GM12878 (cell line): Measurements from ENCODE around the gene MMP11. TPM values are rescaled to one million over a fixed set of nuclear protein-coding genes. Genes with fewer than 3 reads are reported as not detected.

Experiments used
- ATAC-seq: fragments of 200-7000 bp; cut with Tn5 transposase; 3 replicates; pipeline ENCODE4 v1.9.1; 2020; ENCODE audit warnings: mild to moderate bottlenecking, moderate library complexity
- BruUV-seq: library from RNA; stranded (reverse); fragments of 400-500 nt; replicated peaks from 2 replicates; lab custom pipeline; 2021; lab: Mats Ljungman, UMichigan
- CTCF ChIA-PET: fragments of 300-600 bp; sonication (Branson Sonifier 250); formaldehyde crosslinking; extraction: SDS; loops from one replicate; lab custom pipeline; 2021; ENCODE audit warnings: inconsistent platforms; lab: Yijun Ruan, JAX
- POLR2A ChIA-PET: fragments of 350-600 bp; formaldehyde crosslinking; extraction: SDS; loops from one replicate; lab custom pipeline; 2021; ENCODE audit warnings: inconsistent platforms; lab: Charles Lee
- RAD21 ChIA-PET: fragments of 300-600 bp; sonication (Branson Sonifier 250); formaldehyde crosslinking; loops from one replicate; lab custom pipeline; 2023; ENCODE audit warnings: antibody characterized with exemption; ENCODE audit not compliant: unreplicated experiment; lab: Charles Lee
- SMC1A ChIA-PET: fragments of 300-600 bp; sonication (Branson Sonifier 250); formaldehyde crosslinking; loops from one replicate; lab custom pipeline; 2023; ENCODE audit not compliant: unreplicated experiment, uncharacterized antibody; lab: Charles Lee
- DNase-seq: peaks from one replicate; pipeline ENCODE4 v3.0.0-alpha.2; 2011; ENCODE audit warnings: low read depth, low spot score
- FAIRE-seq: peaks from 3 replicates; lab custom pipeline; 2011; peaks lifted over from hg19 to GRCh38; lab: Jason Lieb, UNC
- H2AFZ ChIP-seq: 2 replicates; pipeline ENCODE4 v1.6.0; 2011; ENCODE audit warnings: low read depth, low read length, control low read depth; ENCODE audit not compliant: control insufficient read depth
- H3K27ac ChIP-seq: 2 replicates; pipeline ENCODE4 v1.5.1; 2011; ENCODE audit warnings: control low read depth; ENCODE audit not compliant: control insufficient read depth, insufficient read depth
- H3K27me3 ChIP-seq, 2 experiments: replicated peaks in 1 of 2; 2 replicates each; pipeline versions ENCODE4 v1.6.0 to v1.6.1; 2011; ENCODE audit warnings: low read length in 1 of 2; ENCODE audit not compliant: control insufficient read depth in 2 of 2, insufficient read depth in 2 of 2
- H3K36me3 ChIP-seq, 2 experiments: 2 replicates each; pipeline ENCODE4 v1.5.1; 2011; ENCODE audit warnings: low read length in 1 of 2; ENCODE audit not compliant: control insufficient read depth in 2 of 2, insufficient read depth in 2 of 2
- H3K4me1 ChIP-seq: 2 replicates; pipeline ENCODE4 v1.6.1; 2011; ENCODE audit warnings: mild to moderate bottlenecking, low read length, moderate library complexity, mixed read lengths; ENCODE audit not compliant: control insufficient read depth, insufficient read depth
- H3K4me2 ChIP-seq: 2 replicates; pipeline ENCODE4 v1.6.0; 2011; ENCODE audit warnings: control low read depth; ENCODE audit not compliant: control insufficient read depth, insufficient read depth
- H3K4me3 ChIP-seq: fragments of 200-600 bp; sonication (generic); 2 replicates; pipeline ENCODE4 v1.5.1; 2016
- H3K79me2 ChIP-seq: 2 replicates; pipeline ENCODE4 v1.6.0; 2011; ENCODE audit warnings: low read length; ENCODE audit not compliant: control insufficient read depth, insufficient read depth
- H3K9ac ChIP-seq: 2 replicates; pipeline ENCODE4 v1.8.0; 2011; ENCODE audit warnings: low read length, control low read depth, mixed read lengths; ENCODE audit not compliant: control insufficient read depth, insufficient read depth
- H3K9me3 ChIP-seq: replicated peaks from 3 replicates; pipeline ENCODE4 v1.5.1; 2011; ENCODE audit warnings: mild to moderate bottlenecking, low read length; ENCODE audit not compliant: control insufficient read depth, insufficient read depth
- H4K20me1 ChIP-seq: 2 replicates; pipeline ENCODE4 v1.6.0; 2011; ENCODE audit not compliant: control insufficient read depth, insufficient read depth
- ASH2L ChIP-seq: fragments of 300-600, 200-600 bp; sonication (generic); IDR thresholded peaks from 2 replicates; pipeline ENCODE4 v1.6.1; 2017; ENCODE audit warnings: low read depth, mild to moderate bottlenecking, borderline replicate concordance
- ATF7 ChIP-seq: fragments of 450-650 bp; IDR thresholded peaks from 2 replicates; pipeline ENCODE4 v1.6.1; 2016; ENCODE audit warnings: low read depth, mild to moderate bottlenecking
- BCL3 ChIP-seq: IDR thresholded peaks from 2 replicates; pipeline ENCODE4 v1.6.1; 2011; ENCODE audit warnings: borderline replicate concordance, low read depth, mild to moderate bottlenecking, moderate library complexity, low read length; ENCODE audit not compliant: insufficient read depth, poor library complexity, severe bottlenecking
- BRCA1 ChIP-seq: IDR thresholded peaks from 2 replicates; pipeline ENCODE4 v1.6.1; 2011; ENCODE audit warnings: low read depth, low read length, improper control_type of control experiment
- CBFB ChIP-seq: IDR thresholded peaks from 2 replicates; pipeline ENCODE4 v1.6.1; 2016; ENCODE audit warnings: antibody characterized with exemption, low read depth
- CHD1 ChIP-seq: IDR thresholded peaks from 2 replicates; pipeline ENCODE4 v1.6.1; 2012; ENCODE audit warnings: low read depth, low read length, improper control_type of control experiment
- JUND ChIP-seq: IDR thresholded peaks from 2 replicates; pipeline ENCODE4 v1.6.1; 2012; ENCODE audit warnings: low read depth, mild to moderate bottlenecking, low read length, improper control_type of control experiment, moderate library complexity
- KAT2A ChIP-seq: conservative IDR thresholded peaks from 2 replicates; pipeline ENCODE4 v1.6.1; 2011; ENCODE audit warnings: low read depth, low read length; ENCODE audit not compliant: control insufficient read depth
- MEF2B ChIP-seq: fragments of 450-650 bp; IDR thresholded peaks from 2 replicates; pipeline ENCODE4 v1.6.1; 2018; ENCODE audit warnings: mild to moderate bottlenecking, moderate library complexity; ENCODE audit not compliant: partially characterized antibody, poor library complexity, severe bottlenecking
- MXI1 ChIP-seq: fragments of 150-350 bp; IDR thresholded peaks from 2 replicates; pipeline ENCODE4 v1.6.1; 2011; ENCODE audit warnings: low read depth, mild to moderate bottlenecking, inconsistent platforms, low read length, improper control_type of control experiment
- PRDM15 ChIP-seq: fragments of 450-650 bp; formaldehyde crosslinking; IDR thresholded peaks from 2 replicates; pipeline ENCODE4 v1.4.0; 2020; ENCODE audit warnings: mild to moderate bottlenecking, moderate library complexity
- RAD21 ChIP-seq: IDR thresholded peaks from 2 replicates; pipeline ENCODE4 v1.6.1; 2011; ENCODE audit warnings: mild to moderate bottlenecking, low read depth, low read length, moderate library complexity; ENCODE audit not compliant: insufficient read depth
- RELB ChIP-seq: fragments of 450-650 bp; IDR thresholded peaks from 2 replicates; pipeline ENCODE4 v1.6.1; 2017; ENCODE audit warnings: low read depth, mild to moderate bottlenecking, moderate library complexity
- SIX5 ChIP-seq: IDR thresholded peaks from 2 replicates; pipeline ENCODE4 v1.6.1; 2011; ENCODE audit warnings: mild to moderate bottlenecking, low read depth, low read length, moderate library complexity; ENCODE audit not compliant: severe bottlenecking
- SMAD1 ChIP-seq: fragments of 450-650 bp; IDR thresholded peaks from 2 replicates; pipeline ENCODE4 v1.6.1; 2018; ENCODE audit warnings: mild to moderate bottlenecking, low read depth; ENCODE audit not compliant: partially characterized antibody
- ZNF384 ChIP-seq: IDR thresholded peaks from 2 replicates; pipeline ENCODE4 v1.6.1; 2012; ENCODE audit warnings: low read depth, mild to moderate bottlenecking, low read length, improper control_type of control experiment, borderline replicate concordance
- WGBS: methylation state at CpG from one replicate; pipeline ENCODE4 v1.1.6; 2016; ENCODE audit warnings: low lambda C conversion rate; ENCODE audit not compliant: insufficient replicate concordance, insufficient coverage; ENCODE audit errors: missing lambda C conversion rate; 5-methylcytosine and 5-hydroxymethylcytosine counted together
- in situ Hi-C: fragments of 300-500 bp; cut with MboI; formaldehyde crosslinking; loops from 9 replicates; pipeline ENCODE4 v1.14.3; 2018; ENCODE audit warnings: mixed read lengths
- intact Hi-C: fragments of 100-400 bp; cut with micrococcal nuclease; formaldehyde crosslinking; loops from one replicate; pipeline ENCODE4 v1.14.2; 2022; ENCODE audit not compliant: unreplicated experiment
- polyA plus RNA-seq, 11 experiments: library from polyadenylated mRNA; depleted of rRNA in 4 of 11; unstranded in 6 of 11; stranded (reverse) in 5 of 11; fragments of >200 nt; fragmentation: Nextera tagmentation in 4 of 11; fragmentation: Illumina TruSeq in 1 of 11; extraction: Ambion mirVana in 4 of 11; extraction: Trizol in 1 of 11; gene quantifications; 1 replicate in 1 of 11; 2 replicates in 10 of 11; pipeline versions ENCODE4 v1.2.1 to v1.2.3, GENCODE V29; 2011 to 2016; ENCODE audit warnings: inconsistent platforms in 2 of 11, missing spikeins in 2 of 11, low read depth in 1 of 11
- total RNA-seq, 4 experiments: library from RNA; depleted of rRNA in 3 of 4; stranded (reverse); fragments of >200 nt in 3 of 4; fragmentation: Illumina TruSeq in 1 of 4; extraction: Trizol in 1 of 4; gene quantifications; 2 replicates each; pipeline versions ENCODE4 v1.2.1 to v1.2.3, GENCODE V29; 2013 to 2021

Gene MMP11
- total and polyA plus RNA-seq, 10 of the 15 experiments (the other 5 are each of a cell fraction or from before 2014, with no cell fraction given), result 0.03 to 1.1 (median 0.31) TPM; not detected in 2

GRCh38 chr22:23784215-23784732, 11.6 kb downstream of the MMP11 start:
- ChIA-PET SMC1A (no interaction called here), CTCF (interaction anchor here (0.8 kb wide), 1 partner anchor 16 kb away, joined by 3 read pairs; no protein-coding TSS in a partner anchor), POLR2A (no interaction called here), RAD21 (no interaction called here)
- Histone ChIP-seq H3K36me3 (no peaks in the 10 kb centered on the region), H2AFZ (no peak overlapping the region), H3K9me3 (no peaks in the 10 kb centered on the region), H3K4me3 (no peak overlapping the region), H3K27ac (no peak overlapping the region), H3K27me3 (peaks cover 0 to 2% of the 10 kb centered on the region in 2 experiments; a peak in 1 of 4 replicates), H3K9ac (no peak overlapping the region), H3K4me1 (peaks cover 6% of the 10 kb centered on the region), H3K4me2 (no peak overlapping the region), H3K79me2 (peaks cover 22% of the 10 kb centered on the region), H4K20me1 (0 out of 2 replicates have a peak, but pooled peaks cover 4% of the 10 kb centered on the region)
- in situ Hi-C loops (no loop called here), intact Hi-C loops (no loop called here)
- WGBS, result 37% methylated on average over 8 of the region's 8 CpGs
- no peak for FAIRE-seq
- no peak for TF ChIP-seq ZNF384
- TF ChIP-seq BRCA1, result no peak
- no peak for TF ChIP-seq MEF2B
- no peak for TF ChIP-seq RAD21
- no peak for TF ChIP-seq CBFB
- no peak for TF ChIP-seq ASH2L
- TF ChIP-seq JUND, result no peak
- no peak for TF ChIP-seq SMAD1
- TF ChIP-seq PRDM15 (CRISPR knock-in tag), result no peak
- no peak for TF ChIP-seq MXI1
- TF ChIP-seq CHD1, result no peak
- TF ChIP-seq BCL3, result no peak
- no peak for TF ChIP-seq ATF7
- no peak for TF ChIP-seq RELB
- TF ChIP-seq KAT2A, result no peak
- no peak for TF ChIP-seq SIX5
- ATAC-seq, result no peak
- BruUV-seq, result no TSS peak
- no peak for DNase-seq
